BJ (cell line): ENCODE data around the gene HYAL1. TPM values are rescaled to one million over a fixed set of nuclear protein-coding genes. Genes with fewer than 3 reads are reported as not detected.
A peak's percentile ranks its signal among the peaks of the same experiment; 100 is the strongest.

Experiments
- CTCF ChIA-PET: fragments of 350-600 bp; formaldehyde crosslinking; extraction: SDS; loops from one replicate; lab custom pipeline; 2021; ENCODE audit warnings: antibody characterized with exemption, inconsistent platforms; lab: Yijun Ruan, JAX
- POLR2A ChIA-PET: fragments of 300-600 bp; sonication (Branson Sonifier 250); formaldehyde crosslinking; extraction: SDS; loops from one replicate; lab custom pipeline; 2021; ENCODE audit warnings: antibody characterized with exemption; lab: Charles Lee
- DNase-seq: peaks from one replicate; pipeline ENCODE4 v3.0.0-alpha.2; 2011; ENCODE audit warnings: low read depth
- H3K27me3 ChIP-seq: 2 replicates; pipeline ENCODE4 v1.6.0; 2011; ENCODE audit warnings: low read length; ENCODE audit not compliant: control insufficient read depth, insufficient read depth
- H3K36me3 ChIP-seq: 2 replicates; pipeline ENCODE4 v1.5.1; 2011; ENCODE audit warnings: low read length; ENCODE audit not compliant: control insufficient read depth, insufficient read depth
- H3K4me3 ChIP-seq: 2 replicates; pipeline ENCODE4 v1.5.1; 2011; ENCODE audit warnings: low read depth, mild to moderate bottlenecking, control low read depth, low read length
- CTCF ChIP-seq: IDR thresholded peaks from 2 replicates; pipeline ENCODE4 v1.5.1; 2011; ENCODE audit warnings: low read depth, mild to moderate bottlenecking, control low read depth, inconsistent platforms, low read length, moderate library complexity; ENCODE audit not compliant: insufficient read depth
- polyA plus RNA-seq: library from polyadenylated mRNA; depleted of rRNA; stranded (reverse); fragments of >200 nt; gene quantifications from 2 replicates; pipeline ENCODE4 v1.2.3, GENCODE V29; 2011

The HYAL1 gene
- polyA plus RNA-seq, 1 experiment = 0.10 TPM

- H3K27me3 ChIP-seq = no peaks in the 10 kb centered on the region
- H3K36me3 ChIP-seq = no peaks in the 10 kb centered on the region
- no peak for DNase-seq
- POLR2A ChIA-PET = no interaction called here
- no peak for TF ChIP-seq CTCF
- no peak overlapping the region for H3K4me3 ChIP-seq
- CTCF ChIA-PET = interaction anchor here (0.6 to 1.1 kb wide), 5 partner anchors 20 to 184 kb away, joined by 3 to 4 read pairs (median 3); no protein-coding TSS in a partner anchor
Measured at GRCh38 chr3:50304601-50305000, 1.2 kb upstream of the HYAL1 start.

GRCh38 chr3:50302095-50303012 is 1.0 kb downstream of the HYAL1 start:
- ChIA-PET POLR2A (no interaction called here), CTCF (interaction anchor here (0.9 kb wide), 1 partner anchor 45 kb away, joined by 3 read pairs; no protein-coding TSS in a partner anchor)
- no peak overlapping the region for H3K4me3 ChIP-seq
- H3K36me3 ChIP-seq = no peaks in the 10 kb centered on the region
- no peaks in the 10 kb centered on the region for H3K27me3 ChIP-seq
- DNase-seq = no peak
- TF ChIP-seq CTCF = no peak

- Histone ChIP-seq H3K36me3 (no peaks in the 10 kb centered on the region; the same call in 1 of the 2 replicates), H3K4me3 (no peak overlapping the region), H3K27me3 (no peaks in the 10 kb centered on the region)
- no peak for TF ChIP-seq CTCF
- DNase-seq = no peak
- ChIA-PET POLR2A (no interaction called here), CTCF (no interaction called here)
Measured at GRCh38 chr3:50300681-50301254, 2.6 kb downstream of the HYAL1 start.

- CTCF ChIA-PET = interaction anchor here (1.0 to 2.4 kb wide), 6 partner anchors 15 to 106 kb away, joined by 3 to 20 read pairs (median 5); partner anchors contain the start of genes HYAL2 and SEMA3B
- DNase-seq = no peak
- POLR2A ChIA-PET = interaction anchor here (0.7 to 0.9 kb wide), 2 partner anchors 37 to 47 kb away, joined by 11 to 12 read pairs; no protein-coding TSS in a partner anchor
- no peaks in the 10 kb centered on the region; the same call in 1 of the 2 replicates for H3K36me3 ChIP-seq
- TF ChIP-seq CTCF = no peak
- H3K4me3 ChIP-seq = peak overlapping the region; percentile 44
- no peaks in the 10 kb centered on the region for H3K27me3 ChIP-seq
Measured at GRCh38 chr3:50299929-50300680, 3.3 kb downstream of the HYAL1 start.
